GM18951 (cell line): ENCODE measurements around the gene WASF2.
"Not testable (repeated sequence)": the region's sequence is repeated elsewhere in the genome, so short reads cannot be mapped to it uniquely, and the experiment has no call there.

Experiments
- POLR2A ChIP-seq: IDR thresholded peaks from 4 replicates; pipeline ENCODE4 v1.6.1; 2011; ENCODE audit warnings: mild to moderate bottlenecking; ENCODE audit not compliant: insufficient read length, insufficient read depth; ENCODE audit errors: extremely low read depth
- in situ Hi-C: fragments of 300-500 bp; cut with MboI; formaldehyde crosslinking; loops from one replicate; pipeline ENCODE4 v1.12.0; 2022; ENCODE audit warnings: low sequenced_read_pairs, mixed read lengths, inconsistent platforms; ENCODE audit not compliant: unreplicated experiment

Gene WASF2

GRCh38 chr1:27469334-27469733 is 20.6 kb downstream of the WASF2 start:
- in situ Hi-C loops, result no loop called here
- no peak for TF ChIP-seq POLR2A

GRCh38 chr1:27468378-27468777 is 21.6 kb downstream of the WASF2 start:
- in situ Hi-C loops, result not testable (repeated sequence)

GRCh38 chr1:27464926-27465647 is 24.9 kb downstream of the WASF2 start:
- in situ Hi-C loops, result no loop called here
- TF ChIP-seq POLR2A, result no peak

GRCh38 chr1:27463916-27464315 is 26.1 kb downstream of the WASF2 start:
- in situ Hi-C loops, result not testable (repeated sequence)

GRCh38 chr1:27458521-27458920 is 31.4 kb downstream of the WASF2 start:
- in situ Hi-C loops, result not testable (repeated sequence)

GRCh38 chr1:27455139-27455811 is 34.7 kb downstream of the WASF2 start:
- in situ Hi-C loops, result no loop called here
- TF ChIP-seq POLR2A, result no peak

- no peak for TF ChIP-seq POLR2A
- in situ Hi-C loops, result no loop called here
These were observed 35.4 kb downstream of the WASF2 start for GRCh38 chr1:27454610-27455009.

GRCh38 chr1:27451343-27451742 is 38.6 kb downstream of the WASF2 start:
- no peak for TF ChIP-seq POLR2A
- in situ Hi-C loops, result no loop called here

- in situ Hi-C loops, result no loop called here
- TF ChIP-seq POLR2A, result no peak
These were observed 41.0 kb downstream of the WASF2 start for GRCh38 chr1:27448982-27449381.

GRCh38 chr1:27447883-27448282 is 42.1 kb downstream of the WASF2 start:
- TF ChIP-seq POLR2A, result no peak
- in situ Hi-C loops, result no loop called here

- no peak for TF ChIP-seq POLR2A
- in situ Hi-C loops, result no loop called here
These were observed 42.6 kb downstream of the WASF2 start for GRCh38 chr1:27447399-27447798.

GRCh38 chr1:27446496-27447020 is 43.4 kb downstream of the WASF2 start:
- no peak for TF ChIP-seq POLR2A
- in situ Hi-C loops, result no loop called here

GRCh38 chr1:27445177-27445936 is 44.6 kb downstream of the WASF2 start:
- in situ Hi-C loops, result no loop called here
- no peak for TF ChIP-seq POLR2A

GRCh38 chr1:27444632-27445031 is 45.3 kb downstream of the WASF2 start:
- in situ Hi-C loops, result no loop called here
- no peak for TF ChIP-seq POLR2A
